Suprapubic skin (tissue), 4 donors: Measurements from ENCODE around the gene CDC5L.

Source experiments
- CTCF ChIP-seq, 2 donors: fragments of 200-600 bp in 1 of 2; fragments of 450-650 bp in 1 of 2; sonication (generic) in 1 of 2; IDR thresholded peaks; one replicate each; pipeline ENCODE4 v1.5.1; 2016 to 2019; ENCODE audit warnings: antibody characterized with exemption in 2 of 2, mild to moderate bottlenecking in 1 of 2, moderate library complexity in 1 of 2
- EP300 ChIP-seq: sonication (generic); formaldehyde crosslinking; IDR thresholded peaks from one replicate; pipeline ENCODE4 v1.6.1; 2017; ENCODE audit warnings: antibody characterized with exemption
- POLR2AphosphoS5 ChIP-seq, 3 donors: sonication (generic); formaldehyde crosslinking; IDR thresholded peaks; one replicate each; pipeline ENCODE4 v1.6.1; 2017; ENCODE audit warnings: antibody characterized with exemption in 3 of 3

GRCh38 chr6:44390158-44390683 is 2.7 kb downstream of the CDC5L start:
- TF ChIP-seq POLR2AphosphoS5 (IDR thresholded peaks at IDR 0.05) (no peak), CTCF (IDR thresholded peaks at IDR 0.05) (no peak), EP300 (no peak)
